Measurements from ENCODE around the gene ST8SIA5.

ST8SIA5 gene

GRCh38 chr18:46719388-46719787, 37.5 kb downstream of the ST8SIA5 start:
- Histone ChIP-seq H3K4me3 (IDR thresholded peaks at IDR 0.05; ENCODE audit: insufficient read depth, low read depth, low read length) (no peak overlapping the region), H3K36me3 (ENCODE audit: insufficient read depth) (no peaks in the 10 kb centered on the region), H3K27ac (no peak overlapping the region), H3K4me2 (no peak overlapping the region), H3K27me3 (ENCODE audit: insufficient read depth, low read depth) (no peaks in the 10 kb centered on the region), H3K9ac (no peak overlapping the region), H3K4me1 (ENCODE audit: low read depth, poor library complexity, severe bottlenecking) (no peaks in the 10 kb centered on the region), H3K79me2 (ENCODE audit: insufficient read depth, low read depth) (no peaks in the 10 kb centered on the region), H2AFZ (ENCODE audit: low read depth) (no peak overlapping the region), H4K20me1 (ENCODE audit: insufficient read depth) (no peaks in the 10 kb centered on the region)
- no peak for TF ChIP-seq CTCF (conservative IDR thresholded peaks at IDR 0.05; ENCODE audit: low read depth, low read length)

- Histone ChIP-seq H3K79me2 (ENCODE audit: insufficient read depth, low read depth) (no peaks in the 10 kb centered on the region), H3K27me3 (ENCODE audit: insufficient read depth, low read depth) (no peaks in the 10 kb centered on the region), H4K20me1 (ENCODE audit: insufficient read depth) (no peaks in the 10 kb centered on the region), H3K9ac (no peak overlapping the region), H3K4me2 (no peak overlapping the region), H3K27ac (no peak overlapping the region), H3K4me3 (IDR thresholded peaks at IDR 0.05; ENCODE audit: insufficient read depth, low read depth, low read length) (no peak overlapping the region), H3K36me3 (ENCODE audit: insufficient read depth) (no peaks in the 10 kb centered on the region), H2AFZ (ENCODE audit: low read depth) (no peak overlapping the region), H3K4me1 (ENCODE audit: low read depth, poor library complexity, severe bottlenecking) (no peaks in the 10 kb centered on the region)
- no peak for TF ChIP-seq CTCF (conservative IDR thresholded peaks at IDR 0.05; ENCODE audit: low read depth, low read length)
Measured at GRCh38 chr18:46718501-46719341, 38.1 kb downstream of the ST8SIA5 start.

- Histone ChIP-seq H3K4me2 (no peak overlapping the region), H3K27me3 (ENCODE audit: insufficient read depth, low read depth) (no peaks in the 10 kb centered on the region), H3K27ac (no peak overlapping the region), H3K4me1 (ENCODE audit: low read depth, poor library complexity, severe bottlenecking) (no peaks in the 10 kb centered on the region), H3K9ac (no peak overlapping the region), H4K20me1 (ENCODE audit: insufficient read depth) (no peaks in the 10 kb centered on the region), H3K4me3 (IDR thresholded peaks at IDR 0.05; ENCODE audit: insufficient read depth, low read depth, low read length) (no peak overlapping the region), H3K36me3 (ENCODE audit: insufficient read depth) (no peaks in the 10 kb centered on the region), H2AFZ (ENCODE audit: low read depth) (no peak overlapping the region), H3K79me2 (ENCODE audit: insufficient read depth, low read depth) (no peaks in the 10 kb centered on the region)
- TF ChIP-seq CTCF (conservative IDR thresholded peaks at IDR 0.05; ENCODE audit: low read depth, low read length): no peak
Measured at GRCh38 chr18:46716827-46717226, 40.0 kb downstream of the ST8SIA5 start.

- no peaks in the 10 kb centered on the region for H4K20me1 ChIP-seq (ENCODE audit: insufficient read depth)
- H3K4me2 ChIP-seq: no peak overlapping the region
- no peaks in the 10 kb centered on the region for H3K36me3 ChIP-seq (ENCODE audit: insufficient read depth)
- H3K27ac ChIP-seq: no peak overlapping the region
- H3K4me3 ChIP-seq (IDR thresholded peaks at IDR 0.05; ENCODE audit: insufficient read depth, low read depth, low read length): no peak overlapping the region
- H3K27me3 ChIP-seq (ENCODE audit: insufficient read depth, low read depth): no peaks in the 10 kb centered on the region
- no peaks in the 10 kb centered on the region for H3K79me2 ChIP-seq (ENCODE audit: insufficient read depth, low read depth)
- H2AFZ ChIP-seq (ENCODE audit: low read depth): no peak overlapping the region
- no peaks in the 10 kb centered on the region for H3K4me1 ChIP-seq (ENCODE audit: low read depth, poor library complexity, severe bottlenecking)
- no peak overlapping the region for H3K9ac ChIP-seq
- TF ChIP-seq CTCF (conservative IDR thresholded peaks at IDR 0.05; ENCODE audit: low read depth, low read length): no peak
Measured at GRCh38 chr18:46716336-46716735, 40.5 kb downstream of the ST8SIA5 start.

Data from KMS-11 (cell line).